ENCODE data around the gene DYNC1I2.
"Not testable (repeated sequence)": the region's sequence is repeated elsewhere in the genome, so short reads cannot be mapped to it uniquely, and the experiment has no call there.

DYNC1I2 gene

DNA sequence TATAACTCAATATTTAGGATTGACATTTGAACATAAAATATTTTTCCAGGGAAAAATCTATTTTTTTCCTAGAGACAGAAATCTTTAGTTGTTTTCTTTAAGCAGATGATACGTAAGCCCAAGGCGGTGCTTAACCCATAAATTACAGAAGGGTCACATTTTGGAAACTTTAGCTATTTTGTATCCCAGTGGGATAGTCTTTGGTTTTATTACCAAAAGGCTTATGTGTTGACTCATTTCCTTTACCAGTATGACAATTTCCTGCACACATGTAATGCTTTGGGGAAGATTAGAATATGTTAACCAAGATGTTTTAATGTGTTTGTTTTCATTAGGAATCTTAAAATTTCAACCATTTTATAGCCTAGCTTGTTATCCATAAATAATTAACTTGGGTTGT lies 24.8 kb downstream of the DYNC1I2 start:
- DNase-seq (ENCODE audit: low read depth) = no peak

DNA sequence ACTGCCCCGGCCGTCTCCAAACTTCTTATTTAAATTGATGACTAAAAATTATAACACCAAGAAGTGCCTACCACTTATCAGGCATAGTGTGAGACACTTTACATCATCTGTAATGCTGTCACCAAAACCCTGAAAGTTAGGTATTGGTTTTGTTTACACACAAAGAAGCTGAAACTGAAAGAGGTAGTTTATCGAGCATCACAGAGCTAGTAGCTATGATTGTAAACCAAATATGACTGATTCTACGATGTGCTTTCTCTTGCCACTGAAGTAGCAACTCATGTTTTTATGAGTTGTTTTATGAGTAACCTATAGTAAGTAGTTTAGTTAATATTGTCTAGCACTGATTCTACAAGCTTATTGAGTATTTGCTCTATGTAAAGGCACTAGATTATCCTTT lies 31.5 kb downstream of the DYNC1I2 start:
- no peak for DNase-seq (ENCODE audit: low read depth)

DNA sequence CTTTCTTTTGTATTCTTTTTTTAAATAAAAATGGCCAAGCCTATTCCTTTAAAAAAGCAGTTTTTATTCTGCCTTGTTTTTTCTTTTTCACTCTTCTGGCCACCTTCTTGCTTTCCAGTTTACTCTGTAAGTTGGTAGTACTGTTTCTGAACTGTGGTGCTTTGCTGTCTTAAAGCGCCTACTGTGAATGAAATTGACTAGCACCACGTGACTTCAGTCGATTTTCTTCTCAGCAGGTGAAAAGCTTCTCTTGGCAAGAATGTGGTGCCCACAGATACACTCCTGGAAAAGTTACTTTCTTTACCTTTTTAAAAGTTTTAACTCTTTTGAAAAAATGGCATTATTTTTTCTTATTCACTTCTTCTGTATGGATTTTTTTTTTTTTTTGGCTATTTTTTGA lies 32.4 kb downstream of the DYNC1I2 start:
- DNase-seq (ENCODE audit: low read depth) = no peak

DNA sequence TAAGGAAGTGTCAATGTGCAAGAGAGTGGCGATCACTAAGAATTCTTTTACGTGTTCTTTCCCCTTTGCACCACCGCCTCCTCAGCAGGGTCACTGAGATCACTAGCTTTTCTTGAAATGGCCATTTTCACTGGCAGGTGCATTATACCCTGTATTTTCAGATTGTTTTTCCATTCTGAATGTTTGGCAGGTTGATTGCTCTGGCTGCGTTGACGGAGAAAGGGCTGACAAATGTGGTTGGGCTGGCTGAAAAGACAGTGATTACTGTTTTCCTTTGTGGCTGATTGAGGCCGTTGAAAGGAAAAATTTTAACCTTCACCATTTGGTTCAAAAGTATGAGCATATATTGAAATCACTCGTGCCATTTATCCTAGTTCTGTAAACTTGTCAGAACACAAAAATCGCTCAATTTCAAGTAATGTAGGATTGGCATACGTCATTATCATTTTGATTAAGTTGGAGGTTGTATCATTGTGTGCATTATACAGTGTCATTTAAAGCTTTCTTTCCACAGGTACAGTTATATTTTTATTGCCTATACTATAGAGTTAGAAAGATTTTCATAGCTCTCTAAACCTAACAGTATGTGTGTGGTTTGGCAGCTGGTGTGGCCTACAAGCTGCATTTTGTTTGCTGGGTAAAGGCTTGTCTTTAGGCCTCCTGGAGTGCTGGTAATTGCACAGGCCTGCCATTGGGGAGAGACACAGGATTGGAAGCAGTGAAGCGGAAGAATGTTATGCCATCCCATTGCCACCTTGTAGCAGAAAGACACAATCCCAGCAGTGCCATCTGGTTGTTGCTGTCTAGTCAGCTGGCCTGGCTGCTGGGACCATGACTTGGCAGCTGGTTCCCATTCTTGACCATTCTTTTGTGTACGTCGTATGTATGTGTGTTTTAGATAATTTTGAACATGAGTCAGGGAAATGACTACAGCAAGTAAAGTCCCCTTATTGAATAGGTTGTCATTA lies 36.7 kb downstream of the DYNC1I2 start:
- DNase-seq (ENCODE audit: low read depth) = no peak

DNA sequence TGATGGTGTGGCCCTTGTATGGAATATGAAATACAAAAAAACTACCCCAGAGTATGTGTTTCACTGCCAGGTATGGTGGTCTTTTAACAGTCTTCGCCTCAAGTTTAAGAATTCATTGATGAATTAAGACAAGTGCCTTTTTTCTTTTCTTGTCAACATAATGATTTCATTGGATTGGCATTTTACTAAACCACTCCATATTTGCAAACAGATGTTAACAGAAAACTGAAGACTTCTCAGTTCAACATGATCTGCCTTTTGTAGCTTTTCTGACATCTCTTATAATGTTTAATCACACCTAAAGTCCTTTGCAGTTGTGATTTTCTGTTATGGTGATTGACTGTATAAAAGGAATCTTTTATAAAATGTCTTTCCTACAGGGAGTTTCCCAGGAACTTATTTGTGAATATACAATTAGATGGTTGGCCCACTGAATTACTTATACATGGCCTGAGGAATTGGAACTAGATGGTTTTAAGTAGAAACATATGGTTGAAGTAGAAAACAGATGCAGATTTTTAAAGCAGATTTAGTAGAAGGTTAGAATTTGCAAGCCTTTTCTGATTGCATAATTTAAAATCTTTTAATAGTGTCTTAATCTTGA lies 39.7 kb downstream of the DYNC1I2 start:
- no peak for DNase-seq (ENCODE audit: low read depth)

DNA sequence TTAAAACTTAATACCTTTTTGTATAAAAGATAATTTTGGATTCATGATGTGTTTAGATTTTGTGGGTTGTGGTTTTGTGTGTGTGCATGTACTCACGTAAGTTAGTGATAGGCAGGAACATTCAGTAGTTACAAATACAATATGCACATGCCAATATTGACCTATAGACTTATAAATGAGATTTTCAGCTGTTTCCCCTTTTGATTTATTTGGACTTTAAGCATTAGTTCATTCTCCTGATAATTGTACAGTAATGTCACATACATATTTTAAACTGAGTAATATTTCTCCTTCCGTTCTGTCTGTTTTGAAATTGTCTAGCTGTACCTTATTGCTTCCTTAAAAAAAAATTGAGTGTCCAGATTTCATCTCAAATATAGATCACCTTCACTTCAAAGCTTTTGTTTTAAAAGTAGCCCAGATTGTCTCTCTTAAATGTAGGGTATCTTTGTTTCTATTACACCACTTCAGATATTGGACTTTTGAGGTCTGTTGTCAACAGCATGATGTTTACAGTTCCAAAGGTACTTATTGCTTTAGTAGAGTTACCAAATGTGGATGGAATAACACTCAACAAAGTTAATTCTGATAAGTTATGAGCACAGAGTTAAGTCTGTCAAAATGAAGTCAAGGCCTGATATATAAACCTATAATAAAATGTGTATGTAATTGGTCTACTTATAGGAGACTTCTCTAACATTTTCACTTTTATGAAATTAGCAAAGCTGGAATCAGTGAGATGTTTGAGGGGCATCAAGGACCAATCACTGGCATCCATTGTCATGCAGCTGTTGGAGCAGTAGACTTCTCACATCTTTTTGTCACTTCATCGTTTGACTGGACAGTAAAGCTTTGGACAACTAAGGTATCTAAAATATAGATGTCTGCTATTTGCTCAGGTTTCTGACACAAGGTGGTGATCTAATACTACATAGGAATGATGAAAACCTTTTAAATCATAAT lies 42.0 kb downstream of the DYNC1I2 start:
- DNase-seq (ENCODE audit: low read depth) = no peak

DNA sequence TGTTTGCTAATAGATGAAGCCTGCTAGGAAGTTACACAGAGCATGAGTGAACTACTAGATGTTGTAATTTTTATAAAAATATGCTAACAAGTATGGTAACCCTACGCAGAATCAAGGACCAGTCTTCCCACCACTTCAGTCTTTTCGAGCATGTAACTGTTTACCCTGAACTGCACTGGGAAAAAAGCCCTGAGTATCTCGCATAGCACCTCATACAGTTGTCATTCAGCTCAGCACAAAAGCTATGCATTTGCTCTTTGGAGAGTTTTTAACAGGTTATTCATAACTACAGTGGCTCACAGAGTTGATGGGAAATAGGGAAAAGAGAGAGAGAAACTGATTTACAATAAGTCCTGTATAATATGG lies 42.7 kb downstream of the DYNC1I2 start:
- DNase-seq (ENCODE audit: low read depth) = no peak

DNA sequence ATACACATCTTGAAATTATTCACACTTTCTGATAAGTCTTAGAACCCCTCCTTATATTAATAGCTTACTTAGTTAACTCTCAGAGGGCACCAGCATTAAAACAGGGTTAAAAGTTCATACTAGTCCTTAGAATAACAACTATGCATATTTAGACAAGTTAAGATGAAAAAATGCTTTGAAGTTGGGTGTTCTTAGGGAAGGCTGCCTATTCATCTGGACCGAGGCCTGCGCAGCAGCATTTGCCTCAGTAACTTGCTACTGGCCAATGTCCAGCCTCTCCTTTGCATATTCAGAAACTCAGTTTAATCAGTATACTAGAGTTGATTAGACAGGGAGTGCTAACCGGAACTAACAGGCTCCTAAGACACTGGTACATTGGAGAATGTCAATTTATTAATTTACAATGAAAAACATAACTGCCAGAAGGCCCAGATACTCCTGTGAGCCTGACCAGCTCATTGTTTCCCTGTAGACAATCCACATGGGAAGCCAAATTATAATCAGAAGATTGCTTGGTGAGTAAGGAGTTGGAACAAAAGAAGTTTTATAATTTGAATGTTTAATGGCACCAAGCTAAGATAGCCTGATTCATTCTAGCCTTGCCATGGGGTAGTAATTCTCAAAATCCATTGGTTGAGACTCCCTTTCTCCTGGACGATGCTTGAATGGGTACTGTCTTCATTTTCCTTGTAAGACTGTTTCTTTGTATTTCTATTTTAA lies 48.9 kb downstream of the DYNC1I2 start:
- no peak for DNase-seq (ENCODE audit: low read depth)

DNA sequence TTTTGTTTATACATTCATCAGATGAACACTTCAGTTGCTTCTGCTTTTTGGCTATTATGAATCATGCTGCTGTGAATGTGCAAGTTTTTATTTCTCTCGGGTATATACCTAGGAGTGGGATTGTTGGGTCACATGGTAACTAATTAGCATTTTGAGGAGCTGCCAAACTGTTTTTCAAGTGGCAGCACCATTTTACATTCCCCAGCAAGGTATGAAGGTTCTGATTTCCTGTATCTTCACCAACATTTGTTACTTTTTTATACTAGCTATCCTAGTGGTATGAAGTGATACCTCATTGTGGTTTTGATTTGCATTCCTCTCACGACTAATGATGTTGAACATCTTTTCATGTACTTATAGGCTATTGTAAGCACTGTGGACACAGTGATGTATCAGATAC lies 53.9 kb downstream of the DYNC1I2 start:
- DNase-seq (ENCODE audit: low read depth) = no peak

DNA sequence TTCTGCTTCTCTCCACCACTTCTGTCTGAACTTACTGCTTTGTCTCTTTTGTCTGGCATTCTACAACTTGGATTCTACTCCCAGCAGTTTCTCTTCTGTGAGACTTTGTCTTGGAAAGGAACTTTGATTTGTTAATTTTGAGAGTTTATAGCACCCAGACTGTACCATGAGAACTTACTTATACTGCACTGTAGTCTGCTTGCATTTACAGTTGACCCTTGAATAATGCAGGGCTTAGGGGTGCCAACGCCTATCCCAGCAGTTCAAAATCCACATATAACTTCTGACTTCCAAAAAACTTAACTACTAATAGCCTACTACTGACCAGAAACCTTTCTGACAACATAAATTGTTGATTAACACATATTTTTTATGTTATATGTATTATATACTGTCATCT lies 55.5 kb downstream of the DYNC1I2 start:
- no peak for DNase-seq (ENCODE audit: low read depth)

DNA sequence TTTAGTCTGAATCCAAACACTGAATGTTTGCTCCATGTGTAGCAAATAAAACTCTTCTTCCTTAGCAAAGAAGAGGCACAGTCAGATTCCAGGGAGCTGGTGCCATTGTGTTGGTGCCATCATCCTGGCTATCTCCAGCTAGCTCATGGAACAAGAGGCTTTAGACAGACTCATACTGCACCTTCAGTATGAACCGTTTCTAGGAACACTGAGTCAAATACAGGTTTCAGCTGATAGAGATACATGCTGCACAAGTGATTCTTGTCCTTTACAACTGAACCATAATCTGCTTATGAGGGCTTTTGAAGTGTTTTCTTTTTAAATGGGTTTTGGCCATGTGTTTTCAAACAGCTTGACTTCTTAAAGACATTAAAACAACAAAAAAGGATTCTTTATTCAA lies 57.9 kb downstream of the DYNC1I2 start:
- no peak for DNase-seq (ENCODE audit: low read depth)

DNA sequence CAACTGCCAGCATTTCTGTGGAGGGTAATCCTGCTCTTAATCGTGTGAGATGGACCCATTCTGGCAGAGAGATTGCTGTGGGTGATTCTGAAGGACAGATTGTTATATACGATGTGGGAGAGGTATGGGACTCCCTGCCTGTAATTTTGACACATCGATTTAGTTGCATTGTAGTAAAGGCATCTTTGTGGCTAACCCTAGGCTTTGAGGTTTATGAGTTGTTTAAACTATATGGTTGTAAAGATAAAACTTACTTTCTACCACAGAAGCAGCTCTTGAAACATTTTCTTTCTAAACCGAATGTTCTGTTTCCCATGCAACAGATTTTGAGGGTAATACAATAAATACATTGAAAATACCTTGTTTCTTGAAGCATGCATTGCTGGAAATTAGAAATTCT lies 58.5 kb downstream of the DYNC1I2 start:
- DNase-seq (ENCODE audit: low read depth) = no peak

DNA sequence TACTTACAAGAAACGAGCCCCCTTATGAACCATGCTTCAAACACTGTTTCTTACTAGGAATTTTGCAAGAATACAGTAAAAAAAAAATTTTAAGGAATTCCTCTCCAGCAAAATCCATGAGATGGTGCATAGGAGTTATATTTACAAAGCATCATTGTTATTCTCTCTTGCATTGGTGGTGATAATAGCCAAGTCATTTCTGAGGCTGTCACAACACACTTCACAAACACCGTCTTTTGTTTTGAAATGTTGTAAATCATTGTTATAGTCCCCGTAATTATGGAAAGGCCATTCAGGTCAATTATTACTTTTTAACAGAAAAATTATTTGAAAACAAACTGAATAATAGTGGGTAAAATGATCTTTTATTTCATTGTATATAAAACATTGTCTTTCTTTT lies 60.1 kb downstream of the DYNC1I2 start:
- DNase-seq (ENCODE audit: low read depth) = no peak

DNA sequence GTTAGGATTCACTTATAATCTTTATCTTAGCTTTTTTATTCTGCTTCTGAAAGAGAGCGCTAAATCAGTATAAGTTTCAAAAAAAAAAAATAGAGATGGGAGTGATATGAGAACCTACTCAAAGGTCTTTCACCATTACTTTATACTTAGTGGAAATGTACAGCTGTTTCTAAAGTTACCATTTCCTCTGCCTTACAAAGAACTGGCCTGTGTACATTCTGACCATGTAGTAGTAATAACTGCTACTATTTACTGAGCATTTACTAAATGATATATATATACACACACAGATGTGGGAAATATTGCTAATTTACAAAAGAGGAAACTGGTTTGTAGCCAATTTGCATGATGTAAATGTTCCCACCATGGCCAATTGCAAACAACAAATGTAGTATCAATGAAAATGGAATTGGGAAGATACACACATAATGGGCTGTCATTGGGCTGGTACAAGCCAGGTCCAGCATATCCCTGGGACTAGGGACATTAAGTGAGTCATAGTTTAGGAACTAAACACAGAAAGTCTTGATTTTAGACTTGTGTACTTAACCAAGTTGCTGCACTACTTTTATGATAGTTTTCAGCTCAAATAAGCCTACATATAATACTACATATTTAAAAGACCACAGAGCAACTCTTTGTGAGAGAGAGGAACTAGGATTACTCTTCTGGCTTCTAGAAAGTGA lies 67.1 kb downstream of the DYNC1I2 start:
- no peak for DNase-seq (ENCODE audit: low read depth)

DNA sequence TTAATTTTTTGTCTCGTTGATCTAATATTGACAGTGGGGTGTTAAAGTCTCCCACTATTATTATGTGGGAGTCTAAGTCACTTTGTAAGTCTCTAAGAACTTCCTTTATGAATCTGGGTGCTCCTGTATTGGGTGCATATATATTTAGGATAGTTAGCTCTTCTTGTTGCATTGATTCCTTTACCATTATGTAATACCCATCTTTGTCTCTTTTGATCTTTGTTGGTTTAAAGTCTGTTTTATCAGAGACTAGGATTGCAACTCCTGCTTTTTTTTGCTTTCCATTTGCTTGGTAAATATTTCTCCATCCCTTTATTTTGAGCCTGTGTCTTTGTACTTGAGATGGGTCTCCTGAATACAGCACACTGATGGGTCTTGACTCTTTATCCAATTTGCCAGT lies 71.5 kb downstream of the DYNC1I2 start:
- DNase-seq (ENCODE audit: low read depth) = not testable (repeated sequence)

DNA sequence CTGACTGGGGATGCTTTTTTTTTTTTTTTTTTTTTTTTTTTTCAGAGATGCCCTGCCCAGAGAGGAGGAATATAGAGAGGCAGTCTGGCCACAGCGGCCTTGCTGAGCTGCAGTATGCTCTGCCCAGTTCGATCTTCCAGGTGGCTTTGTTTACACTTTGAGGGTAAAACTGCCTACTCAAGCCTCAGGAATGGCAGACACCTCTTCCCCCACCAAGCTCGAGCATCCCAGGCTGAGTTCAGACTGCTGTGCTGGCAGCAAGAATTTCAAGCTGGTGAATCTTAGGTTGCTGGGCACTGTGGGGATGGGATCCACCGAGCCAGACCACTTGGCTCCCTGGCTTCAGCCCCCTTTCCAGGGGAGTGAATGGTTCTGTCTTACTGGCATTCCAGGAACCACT lies 73.9 kb downstream of the DYNC1I2 start:
- not testable (repeated sequence) for DNase-seq (ENCODE audit: low read depth)

DNA sequence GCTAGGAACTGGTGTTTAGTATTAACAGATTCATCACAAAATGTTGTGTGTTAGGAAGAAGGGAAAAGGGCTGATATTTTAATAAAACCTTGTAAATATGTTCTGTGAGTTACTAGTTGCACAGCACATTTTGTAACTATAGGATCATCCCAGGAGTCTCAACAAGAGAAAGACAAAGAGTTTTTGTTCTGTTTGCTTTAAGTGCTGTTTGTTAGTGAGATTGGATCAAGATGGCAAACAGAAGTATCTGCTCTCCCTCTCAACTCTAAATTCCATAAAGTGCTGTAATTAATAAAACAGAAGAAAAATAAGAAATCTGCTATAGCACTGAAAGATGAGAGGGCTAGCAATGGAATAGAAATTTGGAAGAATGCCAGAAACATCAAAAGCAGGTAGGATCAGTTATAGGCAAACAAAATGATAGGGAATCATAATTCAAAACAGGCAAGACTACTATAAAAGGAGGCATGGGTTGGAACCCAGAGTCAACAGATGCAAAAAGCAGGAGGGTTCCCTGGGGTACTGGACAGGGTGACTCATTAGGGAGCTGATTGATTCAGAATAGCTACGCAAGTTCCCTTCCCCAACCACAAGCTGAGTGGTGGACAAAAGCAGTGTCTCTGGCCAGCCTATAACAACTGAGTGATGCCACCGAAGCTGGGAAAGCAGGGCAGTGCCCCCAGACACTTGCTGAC lies 75.8 kb downstream of the DYNC1I2 start:
- no peak for DNase-seq (ENCODE audit: low read depth)

DNA sequence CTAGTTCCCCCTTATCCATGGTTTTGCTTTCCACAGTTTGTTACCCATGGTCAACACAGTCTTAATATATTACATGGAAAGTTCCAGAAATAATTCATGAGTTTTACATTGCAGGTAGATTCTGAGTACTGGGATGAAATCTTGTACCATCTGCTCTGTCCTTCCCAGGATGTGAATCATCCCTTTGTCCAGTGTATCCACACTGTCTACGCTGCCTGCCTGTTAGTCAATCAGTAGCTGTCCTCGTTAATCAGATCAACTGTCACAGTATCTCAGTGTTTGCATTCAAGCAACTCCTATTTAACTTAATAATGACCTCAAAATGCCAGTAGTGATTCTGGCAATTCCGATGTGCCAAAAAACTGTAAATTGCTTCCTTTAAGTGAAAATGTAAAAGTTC lies 76.3 kb downstream of the DYNC1I2 start:
- DNase-seq (ENCODE audit: low read depth) = no peak

DNA sequence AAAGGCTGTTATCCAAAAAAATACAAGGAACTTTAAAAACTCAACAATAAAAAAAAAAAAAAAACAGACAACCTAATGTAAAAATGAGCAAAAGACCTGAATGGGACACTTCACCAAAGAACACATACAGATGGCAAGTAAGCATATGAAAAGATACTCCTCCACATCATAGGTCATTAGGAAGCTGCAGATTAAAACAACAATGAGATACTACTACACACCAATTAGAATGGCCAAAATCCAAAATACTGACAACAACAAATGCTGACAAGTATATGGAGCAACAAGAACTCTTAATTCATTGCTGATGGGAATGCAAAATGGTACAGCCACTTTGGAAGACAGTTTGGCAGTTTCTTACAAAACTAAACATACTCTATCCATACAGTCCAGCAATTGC lies 84.2 kb downstream of the DYNC1I2 start:
- no peak for DNase-seq (ENCODE audit: low read depth)

DNA sequence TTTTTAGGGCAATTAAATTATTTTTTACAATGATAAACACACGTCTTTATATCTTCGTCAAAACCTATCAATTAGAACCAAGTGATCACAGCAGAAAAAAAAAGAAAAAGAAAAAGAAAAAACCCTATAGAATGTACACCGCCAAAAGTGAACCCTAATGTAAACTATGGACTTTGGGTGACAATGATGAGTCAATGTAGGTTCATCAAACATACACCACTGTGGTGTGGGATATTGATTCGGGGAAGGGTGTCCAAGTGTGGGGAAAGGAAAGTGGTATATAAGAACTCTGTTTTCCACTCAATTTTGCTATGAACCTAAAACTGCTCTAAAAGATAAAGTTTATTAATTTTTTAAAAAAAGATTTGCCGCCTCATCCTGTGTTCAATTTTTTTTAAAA lies 85.1 kb downstream of the DYNC1I2 start:
- no peak for DNase-seq (ENCODE audit: low read depth)

DNA sequence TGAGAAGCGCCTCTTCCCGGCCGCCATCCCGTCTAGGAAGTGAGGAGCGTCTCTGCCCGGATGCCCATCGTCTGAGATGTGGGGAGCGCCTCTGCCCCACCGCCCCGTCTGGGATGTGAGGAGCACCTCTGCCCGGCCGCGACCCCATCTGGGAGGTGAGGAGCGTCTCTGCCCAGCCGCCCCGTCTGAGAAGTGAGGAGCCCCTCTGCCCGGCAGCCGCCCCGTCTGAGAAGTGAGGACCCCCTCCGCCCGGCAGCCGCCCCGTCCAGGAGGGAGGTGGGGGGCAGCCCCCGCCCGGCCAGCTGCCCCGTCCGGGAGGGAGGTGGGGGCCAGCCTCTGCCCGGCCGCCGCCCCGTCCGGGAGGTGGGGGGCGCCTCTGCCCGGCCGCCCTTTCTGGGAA lies 87.3 kb downstream of the DYNC1I2 start:
- not testable (repeated sequence) for DNase-seq (ENCODE audit: low read depth)

Measured in CMK (cell line).